Hematopoietic multipotent progenitor cell treated with erythropoietin and hydrocortisone succinate and interleukin-3 and kit ligand, for 4 days (in vitro differentiated cells): ENCODE results near the gene LRRC9.
"Not testable (repeated sequence)": the region's sequence is repeated elsewhere in the genome, so short reads cannot be mapped to it uniquely, and the experiment has no call there.

ENCODE experiments used
- DNase-seq: peaks from one replicate; pipeline ENCODE4 v3.0.0-alpha.2; 2015

The LRRC9 gene

GRCh38 chr14:59919570-59920377 is at the start of gene LRRC9:
Gene LRRC9 (plus strand): TSS chr14:59920144.
- peak; percentile 45 for DNase-seq

- DNase-seq = peak; percentile 75
Measured at GRCh38 chr14:59870277-59871165, 49.4 kb upstream of the LRRC9 start, which contains the start of gene RTN1. Gene RTN1 (minus strand): TSS chr14:59870776. CDS start chr14:59870630, 146 bp downstream.

GRCh38 chr14:59871166-59871495 is 48.8 kb upstream of the LRRC9 start:
- DNase-seq = no peak

GRCh38 chr14:59882957-59883356 is 37.0 kb upstream of the LRRC9 start:
- DNase-seq = peak; percentile 38

GRCh38 chr14:59890676-59891075 is 29.3 kb upstream of the LRRC9 start:
- no peak for DNase-seq

GRCh38 chr14:59895721-59896120 is 24.2 kb upstream of the LRRC9 start:
- DNase-seq = peak; percentile 39

GRCh38 chr14:59897757-59898383 is 22.1 kb upstream of the LRRC9 start:
- DNase-seq = peak; percentile 69

GRCh38 chr14:59900556-59900955 is 19.4 kb upstream of the LRRC9 start:
- peak; percentile 71 for DNase-seq

- DNase-seq = no peak
Measured at GRCh38 chr14:59904184-59904583, 15.8 kb upstream of the LRRC9 start.

- no peak for DNase-seq
Measured at GRCh38 chr14:59905188-59905587, 14.8 kb upstream of the LRRC9 start.

GRCh38 chr14:59912443-59912842 is 7.5 kb upstream of the LRRC9 start:
- no peak for DNase-seq

- no peak for DNase-seq
Measured at GRCh38 chr14:59913187-59913586, 6.8 kb upstream of the LRRC9 start.

- DNase-seq = peak; percentile 74
Measured at GRCh38 chr14:59918824-59919569, 947 bp upstream of the LRRC9 start.

- no peak for DNase-seq
Measured at GRCh38 chr14:59920378-59920683, 387 bp downstream of the LRRC9 start.

GRCh38 chr14:59925797-59926196 is 5.9 kb downstream of the LRRC9 start:
- DNase-seq = no peak

GRCh38 chr14:59926534-59926933 is 6.6 kb downstream of the LRRC9 start:
- DNase-seq = no peak

- no peak for DNase-seq
Measured at GRCh38 chr14:59931237-59931636, 11.3 kb downstream of the LRRC9 start.

- DNase-seq = no peak
Measured at GRCh38 chr14:59936145-59936544, 16.2 kb downstream of the LRRC9 start.

- DNase-seq = no peak
Measured at GRCh38 chr14:59939828-59940227, 19.9 kb downstream of the LRRC9 start.

GRCh38 chr14:59942296-59942862 is 22.4 kb downstream of the LRRC9 start:
- not testable (repeated sequence) for DNase-seq

- no peak for DNase-seq
Measured at GRCh38 chr14:59944909-59945308, 25.0 kb downstream of the LRRC9 start.

GRCh38 chr14:59952141-59952540 is 32.2 kb downstream of the LRRC9 start:
- DNase-seq = not testable (repeated sequence)
